HepG2 (cell line): Measurements from ENCODE around the gene MZF1. TPM values are rescaled to one million over a fixed set of nuclear protein-coding genes. Genes with fewer than 3 reads are reported as not detected.
A peak's percentile ranks its signal among the peaks of the same experiment; 100 is the strongest.

Experiments used
- KDM3A ChIP-seq: IDR thresholded peaks from 2 replicates; pipeline ENCODE4 v1.6.1; 2018; ENCODE audit warnings: low read depth, missing compliant biosample characterization
- KIAA2018 ChIP-seq: sonication (generic); formaldehyde crosslinking; IDR thresholded peaks from 2 replicates; pipeline ENCODE4 v1.5.0; 2020; ENCODE audit warnings: mild to moderate bottlenecking, missing genetic modification reagents, borderline replicate concordance
- MTF2 ChIP-seq: sonication (generic); formaldehyde crosslinking; IDR thresholded peaks from 2 replicates; pipeline ENCODE4 v1.5.0; 2020; ENCODE audit warnings: missing genetic modification reagents, borderline replicate concordance
- MYNN ChIP-seq: sonication (generic); formaldehyde crosslinking; IDR thresholded peaks from 2 replicates; pipeline ENCODE4 v1.4.0; 2020; ENCODE audit warnings: mild to moderate bottlenecking, low read depth, missing genetic modification reagents
- PITX1 ChIP-seq: sonication (generic); formaldehyde crosslinking; IDR thresholded peaks from 2 replicates; pipeline ENCODE4 v1.5.1; 2020; ENCODE audit warnings: mild to moderate bottlenecking, missing genetic modification reagents
- PLRG1 ChIP-seq: fragments of 450-650 bp; conservative IDR thresholded peaks from 2 replicates; pipeline ENCODE4 v1.6.1; 2016
- PRPF4 ChIP-seq: fragments of 200-400 bp; formaldehyde crosslinking; IDR thresholded peaks from 2 replicates; pipeline ENCODE4 v1.6.1; 2016; ENCODE audit warnings: low read length, low read depth; ENCODE audit not compliant: poor library complexity, severe bottlenecking
- THAP7 ChIP-seq: sonication (generic); formaldehyde crosslinking; IDR thresholded peaks from 2 replicates; pipeline ENCODE4 v1.8.1; 2023; ENCODE audit warnings: mild to moderate bottlenecking, missing genetic modification reagents
- YEATS4 ChIP-seq: sonication (generic); formaldehyde crosslinking; IDR thresholded peaks from 2 replicates; pipeline ENCODE4 v1.4.0; 2020; ENCODE audit warnings: missing genetic modification reagents, borderline replicate concordance
- ZNF382 ChIP-seq: sonication (generic); formaldehyde crosslinking; IDR thresholded peaks from 2 replicates; pipeline ENCODE4 v1.5.0; 2020; ENCODE audit warnings: missing genetic modification reagents, mild to moderate bottlenecking, borderline replicate concordance
- ZNF549 ChIP-seq: sonication (generic); formaldehyde crosslinking; IDR thresholded peaks from 2 replicates; pipeline ENCODE4 v1.5.0; 2020; ENCODE audit warnings: missing genetic modification reagents
- ZNF687 ChIP-seq: sonication (generic); formaldehyde crosslinking; IDR thresholded peaks from 2 replicates; pipeline ENCODE4 v1.5.1; 2020; ENCODE audit warnings: mild to moderate bottlenecking, missing genetic modification reagents, moderate library complexity
- ZNF768 ChIP-seq: sonication (generic); formaldehyde crosslinking; IDR thresholded peaks from 2 replicates; pipeline ENCODE4 v1.4.0; 2020; ENCODE audit warnings: missing genetic modification reagents
- polyA plus RNA-seq, 8 experiments: library from polyadenylated mRNA; depleted of rRNA in 3 of 8; stranded (reverse) in 7 of 8; unstranded in 1 of 8; fragments of >200 nt; fragmentation: Illumina TruSeq in 4 of 8; extraction: Trizol in 4 of 8; gene quantifications; 2 replicates each; pipeline versions ENCODE4 v1.2.1 to v1.2.3, GENCODE V29; 2011 to 2016; ENCODE audit warnings: low read depth in 4 of 8, missing spikeins in 1 of 8, mixed read lengths in 1 of 8; ENCODE audit not compliant: insufficient read depth in 1 of 8
- total RNA-seq, 5 experiments: library from RNA; depleted of rRNA; stranded (reverse); fragments of >200 nt; fragmentation: Illumina TruSeq; extraction: Trizol; gene quantifications; 2 replicates each; pipeline ENCODE4 v1.2.3, GENCODE V29; 2016; ENCODE audit warnings: low read depth in 1 of 5

The MZF1 gene
- total and polyA plus RNA-seq, 2 of the 13 experiments (the other 11 are each of a cell fraction or from before 2014, with no cell fraction given) = 3.1 to 8.1 TPM

GRCh38 chr19:58581227-58582141 lies 8.3 kb upstream of the MZF1 start (continued):
- peak; percentile 9; the same call in 1 of the 2 replicates for TF ChIP-seq ZNF687
- no peak for TF ChIP-seq ZNF549 (CRISPR knock-in tag)
- TF ChIP-seq THAP7 (CRISPR knock-in tag) = no peak
- TF ChIP-seq YEATS4 = no peak
- no peak for TF ChIP-seq ZNF382 (CRISPR knock-in tag)
- no peak for TF ChIP-seq KDM3A (CRISPR knock-in tag)
- TF ChIP-seq PLRG1 = no peak
- no peak for TF ChIP-seq PITX1 (CRISPR knock-in tag)
- no peak for TF ChIP-seq MTF2
- TF ChIP-seq MYNN (CRISPR knock-in tag) = no peak
- peak; percentile 90 for TF ChIP-seq PRPF4
- no peak for TF ChIP-seq KIAA2018 (CRISPR knock-in tag)
- no peak for TF ChIP-seq ZNF768 (CRISPR knock-in tag)
